ENCODE results near the gene ADAMTSL2. TPM values are rescaled to one million over a fixed set of nuclear protein-coding genes. Genes with fewer than 3 reads are reported as not detected.

Gene ADAMTSL2
- polyA plus RNA-seq, 2 of the 4 experiments (the other 2 are of a cell fraction), result not detected

- POLR2A ChIA-PET, result no interaction called here
- 64% methylated on average over 34 of the region's 34 CpGs for WGBS (ENCODE audit: missing lambda C conversion rate)
- Histone ChIP-seq H3K4me1 (no peaks in the 10 kb centered on the region), H3K27ac (no peak overlapping the region), H3K4me2 (no peak overlapping the region), H3K9me3 (no peaks in the 10 kb centered on the region), H3K4me3 (no peak overlapping the region)
- DNase-seq (ENCODE audit: low read depth in 1 of 2, low spot score in 1 of 2) (no peak), ATAC-seq (no peak), FAIRE-seq (no peak)
- CTCF ChIA-PET, result no interaction called here
- no peak for TF ChIP-seq NR3C1 (IDR thresholded peaks at IDR 0.05)
- TF ChIP-seq MAX (IDR thresholded peaks at IDR 0.05), result no peak
- TF ChIP-seq KDM5A (IDR thresholded peaks at IDR 0.05), result no peak
Observed at GRCh38 chr9:133576875-133577736, 42.6 kb downstream of the ADAMTSL2 start.

GRCh38 chr9:133577737-133578112 lies 43.2 kb downstream of the ADAMTSL2 start:
- no peaks in the 10 kb centered on the region for H3K9me3 ChIP-seq
- ATAC-seq, result no peak
- CTCF ChIA-PET, result no interaction called here
- H3K4me1 ChIP-seq, result no peaks in the 10 kb centered on the region
- H3K4me2 ChIP-seq, result no peak overlapping the region
- no peak overlapping the region for H3K4me3 ChIP-seq
- no peak overlapping the region for H3K27ac ChIP-seq
- DNase-seq (ENCODE audit: low read depth in 1 of 2, low spot score in 1 of 2), result no peak
- no peak for TF ChIP-seq HEYL (CRISPR knock-in tag; IDR thresholded peaks at IDR 0.05)
- no peak for TF ChIP-seq PBX3 (IDR thresholded peaks at IDR 0.05)
- no peak for TF ChIP-seq FOXS1 (CRISPR knock-in tag; IDR thresholded peaks at IDR 0.05)
- TF ChIP-seq MAZ (IDR thresholded peaks at IDR 0.05; ENCODE audit: borderline replicate concordance, low read depth, low read length), result no peak
- TF ChIP-seq MYC (IDR thresholded peaks at IDR 0.05; ENCODE audit: borderline replicate concordance, low read length), result no peak
- TF ChIP-seq CTCF (IDR thresholded peaks at IDR 0.05), result no peak
- TF ChIP-seq ESRRA (IDR thresholded peaks at IDR 0.05; ENCODE audit: borderline replicate concordance, low read length), result no peak
- WGBS (ENCODE audit: missing lambda C conversion rate), result 66% methylated on average over 3 of the region's 3 CpGs
- no peak for FAIRE-seq
- POLR2A ChIA-PET, result no interaction called here

GRCh38 chr9:133578524-133579441 lies 44.3 kb downstream of the ADAMTSL2 start:
- no peak for FAIRE-seq
- no peak for DNase-seq (ENCODE audit: low read depth in 1 of 2, low spot score in 1 of 2)
- ChIA-PET CTCF (interaction anchor here (1.2 to 2.4 kb wide), 3 partner anchors 10 to 148 kb away, joined by 4 to 9 read pairs (median 4); no protein-coding TSS in a partner anchor), POLR2A (no interaction called here)
- TF ChIP-seq E2F6 (IDR thresholded peaks at IDR 0.05; ENCODE audit: borderline replicate concordance, low read depth) (no peak), ZSCAN20 (CRISPR knock-in tag; IDR thresholded peaks at IDR 0.05) (no peak), ZC3H11A (IDR thresholded peaks at IDR 0.05) (no peak), ESRRA (IDR thresholded peaks at IDR 0.05; ENCODE audit: borderline replicate concordance, low read length) (no peak), REST (IDR thresholded peaks at IDR 0.05) (no peak), FOSB (CRISPR knock-in tag; IDR thresholded peaks at IDR 0.05) (no peak), RFX5 (IDR thresholded peaks at IDR 0.05) (no peak), NFE2L2 (conservative IDR thresholded peaks at IDR 0.05; ENCODE audit: low read length) (no peak), MAFK (IDR thresholded peaks at IDR 0.05; ENCODE audit: partially characterized antibody) (no peak), HMGXB4 (CRISPR knock-in tag; IDR thresholded peaks at IDR 0.05; ENCODE audit: borderline replicate concordance) (no peak), MAX (IDR thresholded peaks at IDR 0.05) (no peak)
- Histone ChIP-seq H3K9me3 (no peaks in the 10 kb centered on the region), H3K27ac (no peak overlapping the region), H3K4me1 (no peaks in the 10 kb centered on the region), H3K4me2 (no peak overlapping the region), H3K4me3 (no peak overlapping the region)
- ATAC-seq, result no peak
- 79% methylated on average over 27 of the region's 41 CpGs for WGBS (ENCODE audit: missing lambda C conversion rate)
